GM23338 (cell line): Measurements from ENCODE around the gene CGB3. TPM values are rescaled to one million over a fixed set of nuclear protein-coding genes. Genes with fewer than 3 reads are reported as not detected.
"Not testable (repeated sequence)": the region's sequence is repeated elsewhere in the genome, so short reads cannot be mapped to it uniquely, and the experiment has no call there.

Experiments
- ATAC-seq: fragments of 200-7000 bp; cut with Tn5 transposase; 3 replicates; pipeline ENCODE4 v1.9.1; 2020
- DNase-seq: peaks from one replicate; pipeline ENCODE4 v3.0.0-alpha.2; 2015; ENCODE audit warnings: low spot score
- H2AFZ ChIP-seq: fragments of 200-600 bp; sonication (generic); 2 replicates; pipeline ENCODE4 v1.8.0; 2016; ENCODE audit warnings: antibody characterized with exemption, mild to moderate bottlenecking, moderate library complexity
- H3F3A ChIP-seq: fragments of 200-600 bp; sonication (generic); replicated peaks from 2 replicates; pipeline ENCODE4 v1.8.0; 2017; ENCODE audit warnings: antibody characterized with exemption, mixed run types, low read depth
- H3K27ac ChIP-seq: fragments of 200-600 bp; sonication (generic); 2 replicates; pipeline ENCODE4 v1.6.1; 2016; ENCODE audit warnings: low read depth
- H3K27me3 ChIP-seq: fragments of 200-600 bp; sonication (generic); 2 replicates; pipeline ENCODE4 v1.8.0; 2016; ENCODE audit warnings: mild to moderate bottlenecking, mixed run types, moderate library complexity; ENCODE audit not compliant: insufficient read depth
- H3K36me3 ChIP-seq: fragments of 200-600 bp; sonication (generic); 2 replicates; pipeline ENCODE4 v1.8.0; 2016; ENCODE audit warnings: mild to moderate bottlenecking; ENCODE audit not compliant: insufficient read depth
- H3K4me1 ChIP-seq: fragments of 200-600 bp; sonication (generic); 2 replicates; pipeline ENCODE4 v1.8.0; 2016; ENCODE audit warnings: mild to moderate bottlenecking, moderate library complexity; ENCODE audit not compliant: insufficient read depth
- H3K4me2 ChIP-seq: fragments of 200-600 bp; sonication (generic); 2 replicates; pipeline ENCODE4 v1.7.1; 2017; ENCODE audit warnings: mixed run types
- H3K4me3 ChIP-seq: fragments of 200-600 bp; sonication (generic); 2 replicates; pipeline ENCODE4 v1.6.1; 2016; ENCODE audit warnings: mixed run types
- H3K79me2 ChIP-seq: fragments of 200-600 bp; sonication (generic); replicated peaks from 2 replicates; pipeline ENCODE4 v1.8.0; 2017; ENCODE audit warnings: mild to moderate bottlenecking; ENCODE audit not compliant: insufficient read depth
- H3K9me2 ChIP-seq: fragments of 200-600 bp; sonication (generic); 2 replicates; pipeline ENCODE4 v1.8.0; 2017; ENCODE audit not compliant: insufficient read depth
- H4K20me1 ChIP-seq: fragments of 200-600 bp; sonication (generic); replicated peaks from 2 replicates; pipeline ENCODE4 v1.8.0; 2017; ENCODE audit warnings: mild to moderate bottlenecking; ENCODE audit not compliant: insufficient read depth
- H3K27ac Mint-ChIP-seq: 2 replicates; pipeline ENCODE4 v1.8.0; 2020; ENCODE audit warnings: inconsistent platforms, mild to moderate bottlenecking, moderate library complexity, mixed read lengths
- H3K27me3 Mint-ChIP-seq: 3 replicates; pipeline ENCODE4 v1.8.0; 2022; ENCODE audit warnings: low read depth, mild to moderate bottlenecking, moderate library complexity, mixed read lengths, inconsistent platforms; ENCODE audit not compliant: insufficient read depth, poor library complexity
- H3K36me3 Mint-ChIP-seq: 3 replicates; pipeline ENCODE4 v1.8.0; 2021; ENCODE audit warnings: low read depth, mild to moderate bottlenecking, inconsistent platforms, moderate library complexity, mixed read lengths
- H3K4me1 Mint-ChIP-seq: 3 replicates; pipeline ENCODE4 v1.8.0; 2020; ENCODE audit warnings: mild to moderate bottlenecking, inconsistent platforms, mixed read lengths
- H3K4me3 Mint-ChIP-seq: 3 replicates; pipeline ENCODE4 v1.8.0; 2021; ENCODE audit warnings: moderate library complexity, mild to moderate bottlenecking, inconsistent platforms, mixed read lengths
- H3K9me3 Mint-ChIP-seq: 3 replicates; pipeline ENCODE4 v1.8.0; 2020; ENCODE audit warnings: moderate library complexity, mild to moderate bottlenecking, inconsistent platforms, mixed read lengths
- CTCF ChIP-seq, 2 experiments: fragments of 200-600 bp in 1 of 2; sonication (generic) in 1 of 2; conservative IDR thresholded peaks; 2 replicates each; pipeline versions ENCODE4 v1.5.1 to v1.6.1; 2016 to 2017; ENCODE audit warnings: antibody characterized with exemption in 2 of 2, low read depth in 2 of 2, mild to moderate bottlenecking in 2 of 2, moderate library complexity in 1 of 2
- EZH2 ChIP-seq: fragments of 200-600 bp; sonication (generic); IDR thresholded peaks from one replicate; pipeline ENCODE4 v1.8.0; 2017; ENCODE audit warnings: antibody characterized with exemption, mild to moderate bottlenecking, low read depth; ENCODE audit not compliant: unreplicated experiment
- EZH2phosphoT487 ChIP-seq: fragments of 200-600 bp; sonication (generic); IDR thresholded peaks from one replicate; pipeline ENCODE4 v1.8.1; 2018; ENCODE audit warnings: antibody characterized with exemption; ENCODE audit not compliant: unreplicated experiment
- JUNB ChIP-seq: IDR thresholded peaks from one replicate; pipeline ENCODE4 v1.6.1; 2016; ENCODE audit warnings: antibody characterized with exemption; ENCODE audit not compliant: unreplicated experiment
- NANOG ChIP-seq: IDR thresholded peaks from 2 replicates; pipeline ENCODE4 v1.6.1; 2016; ENCODE audit warnings: antibody characterized with exemption, borderline replicate concordance
- STAT1 ChIP-seq: IDR thresholded peaks from one replicate; pipeline ENCODE4 v1.6.1; 2016; ENCODE audit warnings: antibody characterized with exemption; ENCODE audit not compliant: unreplicated experiment
- ZNF114 ChIP-seq: fragments of 250-450 bp; sonication (Bioruptor Pico); IDR thresholded peaks from 2 replicates; pipeline ENCODE4 v1.5.0; 2020; ENCODE audit warnings: mild to moderate bottlenecking, moderate library complexity
- ZNF462 ChIP-seq: fragments of 250-450 bp; sonication (Bioruptor Pico); IDR thresholded peaks from 2 replicates; pipeline ENCODE4 v1.5.0; 2020; ENCODE audit warnings: mild to moderate bottlenecking, moderate library complexity
- polyA plus RNA-seq: library from polyadenylated mRNA; unstranded; fragments of >200 nt; fragmentation: Nextera tagmentation; extraction: Ambion mirVana; gene quantifications from 2 replicates; pipeline ENCODE4 v1.2.1, GENCODE V29; 2016
- total RNA-seq: library from RNA; depleted of rRNA; stranded (reverse); fragments of >200 nt; shearing (Covaris generic); gene quantifications from 2 replicates; pipeline ENCODE4 v1.2.3, GENCODE V29; 2014
- TF ChIP-seq, protein P1 (sequence below): IDR thresholded peaks from 2 replicates; pipeline ENCODE4 v1.6.1; 2016; ENCODE audit warnings: antibody characterized with exemption

CGB3 gene
- total and polyA plus RNA-seq, 2 experiments from 2014 or later: not detected

DNA sequence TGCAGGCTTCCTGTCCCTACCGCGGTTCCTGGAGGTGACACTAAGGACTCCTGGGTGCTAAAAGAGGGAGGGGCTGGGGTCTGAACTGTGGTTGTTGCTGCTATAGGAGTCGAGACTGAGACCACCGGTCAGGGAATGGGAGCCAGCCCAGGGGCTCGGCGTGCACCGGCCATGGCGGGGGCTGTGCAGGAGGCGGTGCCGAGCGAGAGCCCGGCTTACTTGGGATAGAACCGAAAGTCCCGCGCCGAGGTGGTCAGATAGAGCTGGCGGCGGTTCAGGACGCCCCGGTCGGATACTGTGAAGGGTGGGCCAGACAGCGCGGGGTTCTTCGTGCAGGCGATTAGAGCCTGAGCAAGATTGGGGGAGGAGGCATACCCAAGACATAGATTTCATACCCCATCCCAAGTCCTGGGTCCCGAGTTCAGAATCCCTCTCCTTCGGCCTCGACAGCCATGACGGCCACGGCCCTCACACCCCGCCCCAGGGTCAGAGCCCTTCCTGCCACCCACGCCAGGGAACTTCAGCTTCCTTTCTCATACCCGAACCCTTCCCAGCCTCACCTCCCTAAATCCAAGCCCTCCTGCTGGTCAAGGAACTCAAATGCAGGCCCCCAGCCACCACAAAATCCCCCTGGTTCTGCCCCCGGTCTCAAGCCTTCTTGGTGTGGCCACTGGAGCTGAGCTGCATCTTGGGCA is 32.9 kb upstream of the CGB3 start:
- H3K4me2 ChIP-seq: peak overlapping the region; percentile 95
- ATAC-seq: peak; percentile 15
- H3K36me3 Mint-ChIP-seq, H3K9me3 Mint-ChIP-seq, DNase-seq, H3K27ac ChIP-seq, H3K79me2 ChIP-seq, H3K9me2 ChIP-seq, H4K20me1 ChIP-seq, H3K27ac Mint-ChIP-seq, H2AFZ ChIP-seq, H3K4me1 ChIP-seq, H3F3A ChIP-seq, H3K36me3 ChIP-seq: not testable (repeated sequence)
- H3K4me3 ChIP-seq: peak overlapping the region; percentile 73
- Mint-ChIP-seq H3K4me3 (peak overlapping the region; percentile 73), H3K4me1 (peaks cover 11% of the 10 kb centered on the region), H3K27me3 (peaks cover 57% of the 10 kb centered on the region)
- H3K27me3 ChIP-seq: peaks cover 63% of the 10 kb centered on the region
- peak; percentile 25 for TF ChIP-seq EZH2

DNA sequence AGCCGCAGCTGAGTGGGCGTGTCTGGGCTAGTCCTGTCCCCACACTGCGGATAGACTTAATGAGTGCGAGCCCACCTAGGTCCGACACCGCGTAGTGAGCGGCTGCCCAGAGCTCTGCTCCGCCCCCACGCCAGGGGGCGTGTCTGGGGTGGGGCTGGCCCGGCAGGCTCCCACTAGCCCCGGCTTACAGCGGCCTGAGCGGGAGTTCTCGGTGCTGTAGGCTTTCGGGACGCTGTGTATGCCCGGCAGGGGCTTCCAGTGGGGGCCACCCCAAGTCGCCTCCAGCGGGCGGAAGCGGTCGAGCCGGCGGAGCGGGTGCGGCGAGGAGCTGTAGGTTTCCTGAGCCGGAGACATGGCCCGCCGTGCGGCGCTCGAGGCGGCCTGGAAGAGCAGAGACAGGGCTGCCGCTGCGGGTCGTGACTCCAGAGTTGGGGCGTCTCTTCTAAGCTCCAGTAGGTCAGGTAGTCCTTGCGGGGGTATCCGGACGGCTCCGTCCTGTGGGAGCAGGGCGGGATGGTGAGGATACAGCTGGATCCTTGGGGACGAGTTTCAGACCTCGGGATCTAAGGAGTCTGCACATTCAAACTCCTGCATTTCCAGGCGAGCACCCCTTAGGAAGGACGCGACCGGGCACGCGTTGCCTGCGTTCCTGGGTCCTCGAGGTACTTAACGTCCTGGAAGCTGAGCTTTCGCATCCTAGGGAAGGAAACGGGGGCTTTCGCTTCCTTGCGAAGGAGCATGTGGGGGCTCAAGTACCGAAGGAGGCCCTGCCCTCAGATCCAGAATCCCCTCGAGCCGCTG is 32.2 kb upstream of the CGB3 start:
- peaks cover 11% of the 10 kb centered on the region for H3K4me1 Mint-ChIP-seq
- Histone ChIP-seq H2AFZ (peak overlapping the region; percentile 90), H3K36me3 (no peaks in the 10 kb centered on the region), H4K20me1 (no peaks in the 10 kb centered on the region), H3F3A (no peaks in the 10 kb centered on the region), H3K27ac (no peak overlapping the region), H3K79me2 (no peaks in the 10 kb centered on the region), H3K9me2 (no peaks in the 10 kb centered on the region), H3K4me3 (peak overlapping the region; percentile 73), H3K4me2 (peak overlapping the region; percentile 95), H3K27me3 (peaks cover 63% of the 10 kb centered on the region), H3K4me1 (peaks cover 9% of the 10 kb centered on the region; the same call in 1 of the 2 replicates)
- DNase-seq: peak; percentile 76
- ATAC-seq: peak; percentile 78
- no peak overlapping the region for H3K27ac Mint-ChIP-seq
- H3K27me3 Mint-ChIP-seq: peaks cover 57% of the 10 kb centered on the region
- no peaks in the 10 kb centered on the region; the same call in 2 of the 3 replicates for H3K9me3 Mint-ChIP-seq
- no peaks in the 10 kb centered on the region for H3K36me3 Mint-ChIP-seq
- peak overlapping the region; percentile 73 for H3K4me3 Mint-ChIP-seq
- TF ChIP-seq, protein P1, sequence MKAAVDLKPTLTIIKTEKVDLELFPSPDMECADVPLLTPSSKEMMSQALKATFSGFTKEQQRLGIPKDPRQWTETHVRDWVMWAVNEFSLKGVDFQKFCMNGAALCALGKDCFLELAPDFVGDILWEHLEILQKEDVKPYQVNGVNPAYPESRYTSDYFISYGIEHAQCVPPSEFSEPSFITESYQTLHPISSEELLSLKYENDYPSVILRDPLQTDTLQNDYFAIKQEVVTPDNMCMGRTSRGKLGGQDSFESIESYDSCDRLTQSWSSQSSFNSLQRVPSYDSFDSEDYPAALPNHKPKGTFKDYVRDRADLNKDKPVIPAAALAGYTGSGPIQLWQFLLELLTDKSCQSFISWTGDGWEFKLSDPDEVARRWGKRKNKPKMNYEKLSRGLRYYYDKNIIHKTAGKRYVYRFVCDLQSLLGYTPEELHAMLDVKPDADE: no peak
- TF ChIP-seq JUNB (no peak), ZNF114 (CRISPR knock-in tag) (no peak), EZH2phosphoT487 (no peak), EZH2 (peak; percentile 54), ZNF462 (CRISPR knock-in tag) (no peak), CTCF (conservative IDR thresholded peaks at IDR 0.05; ENCODE audit: low read depth in 2 of 2) (peak; percentile 22 to 34), NANOG (no peak), STAT1 (no peak)
